H54 (cell line): ENCODE results near the gene STKLD1.
"Not testable (repeated sequence)": the region's sequence is repeated elsewhere in the genome, so short reads cannot be mapped to it uniquely, and the experiment has no call there.

Source experiments
- DNase-seq: peaks from one replicate; pipeline ENCODE4 v3.0.0; 2011; ENCODE audit warnings: low spot score, mixed read lengths; ENCODE audit not compliant: insufficient read length
- FAIRE-seq: peaks from 3 replicates; lab custom pipeline; 2011; peaks lifted over from hg19 to GRCh38; lab: Jason Lieb, UNC
- POLR2A ChIP-seq: IDR thresholded peaks from 2 replicates; pipeline ENCODE4 v1.6.1; 2011; ENCODE audit warnings: low read depth, mild to moderate bottlenecking, low read length

Gene STKLD1

DNA sequence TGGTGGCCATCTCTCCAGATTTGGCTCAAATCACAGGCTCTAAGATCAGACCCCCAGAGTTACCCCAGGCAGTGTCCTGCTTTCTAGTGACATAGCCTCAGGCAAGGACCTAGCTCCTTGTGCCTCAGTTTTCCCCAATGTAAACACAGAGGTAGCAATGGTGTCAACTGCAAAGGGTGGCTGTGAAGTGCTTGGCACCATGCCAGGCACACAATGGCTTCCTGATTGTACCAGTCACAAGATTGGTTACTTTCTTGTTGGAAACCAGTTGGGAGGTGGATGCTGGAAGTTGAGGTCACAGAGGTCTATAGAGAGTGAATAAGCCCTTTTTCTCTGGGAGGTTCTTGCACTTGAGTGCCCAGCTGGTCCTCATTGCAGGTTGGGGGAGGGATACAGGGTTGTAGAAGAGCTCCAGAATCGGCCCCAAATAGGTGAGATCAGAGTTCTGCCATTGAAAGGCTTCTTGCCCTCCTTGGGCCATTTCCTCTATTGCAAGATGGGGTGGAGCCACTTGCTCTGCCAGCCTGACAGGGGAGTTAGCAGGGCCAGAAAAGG, 2.3 kb downstream of the STKLD1 start:
- FAIRE-seq (no peak), DNase-seq (no peak)
- no peak for TF ChIP-seq POLR2A

DNA sequence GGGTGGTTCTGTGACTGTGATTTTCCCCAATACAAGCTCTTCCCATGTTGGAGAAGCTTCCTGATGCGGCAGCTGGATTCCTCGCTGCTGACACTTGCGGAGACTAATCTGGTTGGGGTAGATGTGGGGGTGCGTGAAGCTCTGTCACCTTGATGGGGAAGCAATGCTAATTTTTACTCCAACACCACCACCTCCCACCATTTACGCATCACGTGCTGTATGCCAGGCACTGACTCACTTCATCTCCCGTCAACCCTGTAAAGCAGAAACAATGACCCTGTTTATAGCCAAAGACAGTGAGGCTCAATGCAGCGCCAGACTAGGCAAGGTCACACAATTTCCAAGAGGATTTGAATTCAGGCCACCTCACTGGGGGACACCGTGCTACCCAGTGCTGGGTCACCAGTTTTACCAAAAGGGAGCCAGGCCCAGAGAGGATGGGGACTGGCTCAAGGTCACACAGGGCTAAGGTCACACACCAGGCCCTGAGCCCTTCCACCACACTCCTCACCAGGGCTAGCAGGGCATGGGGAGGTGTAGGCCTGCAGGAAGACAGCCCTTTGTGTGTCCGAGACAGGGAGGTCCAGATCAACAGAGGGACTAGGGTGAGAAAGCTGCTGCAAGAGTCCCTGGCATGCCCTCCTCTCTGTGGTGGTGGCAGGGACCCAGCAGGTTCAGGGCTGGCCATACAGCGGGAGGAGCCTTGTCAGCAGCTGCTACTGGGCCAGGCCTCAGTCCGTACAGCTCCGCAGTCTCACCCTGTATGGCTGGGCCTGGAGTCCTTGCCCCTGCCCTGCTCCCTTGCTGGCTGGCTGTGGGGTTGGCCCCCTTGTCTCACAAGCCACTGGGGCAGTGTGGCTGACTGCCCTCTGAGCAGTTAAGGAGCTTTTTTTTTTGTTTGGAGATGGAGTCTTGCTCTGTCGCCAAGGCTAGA, 3.3 kb downstream of the STKLD1 start:
- TF ChIP-seq POLR2A, result no peak
- no peak for FAIRE-seq
- no peak for DNase-seq

DNA sequence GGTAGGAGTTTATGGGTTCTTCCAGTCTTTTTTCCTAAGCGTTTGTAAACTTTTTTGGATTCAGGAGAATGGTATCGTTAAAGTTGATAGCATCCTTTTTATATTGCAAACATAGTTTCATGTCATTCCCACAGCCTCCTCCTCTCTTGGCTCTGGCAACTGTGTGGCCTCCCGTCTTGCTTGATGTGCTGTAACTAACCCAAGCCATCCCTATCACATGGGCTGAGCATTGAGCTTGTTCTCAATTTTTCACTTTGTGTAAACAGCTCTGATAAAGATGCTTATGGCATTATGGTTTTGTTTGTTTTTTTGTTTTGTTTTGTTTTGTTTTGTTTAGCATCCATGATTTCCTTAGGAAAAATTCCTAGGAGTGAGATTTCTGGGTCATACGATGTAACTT, 4.6 kb downstream of the STKLD1 start:
- no peak for DNase-seq
- FAIRE-seq, result no peak
- no peak for TF ChIP-seq POLR2A

DNA sequence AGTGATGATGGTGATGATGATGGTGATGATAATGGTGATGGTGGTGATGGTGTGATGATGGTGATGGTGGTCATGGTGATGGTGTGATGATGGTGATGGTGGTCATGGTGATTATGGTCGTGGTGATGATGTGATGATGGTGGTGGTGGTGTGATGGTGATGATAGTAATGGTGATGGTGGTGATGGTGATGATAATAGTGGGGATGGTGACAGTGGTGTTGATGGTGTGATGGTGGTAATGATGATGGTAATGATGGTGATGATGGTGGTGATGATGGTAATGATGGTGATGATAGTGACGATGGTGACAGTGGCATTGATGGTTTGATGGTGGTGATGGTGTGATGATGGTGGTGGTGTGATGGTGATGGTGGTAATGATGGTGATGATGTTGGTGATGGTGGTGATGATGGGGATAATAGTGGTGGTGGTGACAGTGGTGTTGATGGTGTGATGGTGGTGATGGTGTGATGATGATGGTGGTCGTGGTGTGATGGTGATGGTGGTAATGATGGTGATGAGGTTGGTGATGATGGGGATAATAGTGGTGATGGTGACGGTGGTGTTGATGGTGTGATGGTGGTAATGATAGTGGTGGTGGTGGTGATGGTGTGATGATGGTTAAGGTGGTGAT, 6.5 kb downstream of the STKLD1 start:
- DNase-seq, result no peak
- no peak for TF ChIP-seq POLR2A

DNA sequence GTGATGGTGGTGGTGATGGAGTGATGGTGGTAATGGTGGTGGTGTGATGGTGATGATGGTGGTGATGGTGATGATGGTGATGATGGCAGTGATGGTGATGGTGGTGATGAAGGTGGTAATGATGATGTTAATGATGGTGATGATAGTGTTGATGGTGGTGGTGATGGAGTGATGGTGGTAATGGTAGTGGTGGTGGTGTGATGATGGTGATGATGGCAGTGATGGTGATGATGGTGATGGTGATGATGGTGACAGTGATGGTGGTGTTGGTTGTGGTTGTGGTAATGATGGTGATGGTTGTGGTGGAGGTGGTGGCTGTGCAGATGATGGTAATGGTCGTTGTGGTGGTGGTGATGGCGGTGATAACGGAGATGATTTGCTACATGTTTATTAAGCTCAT, 7.3 kb downstream of the STKLD1 start:
- no peak for DNase-seq
- no peak for TF ChIP-seq POLR2A
- FAIRE-seq, result no peak

More for the DNA sequence above, 6.5 kb downstream of the STKLD1 start:
- FAIRE-seq, result no peak

DNA sequence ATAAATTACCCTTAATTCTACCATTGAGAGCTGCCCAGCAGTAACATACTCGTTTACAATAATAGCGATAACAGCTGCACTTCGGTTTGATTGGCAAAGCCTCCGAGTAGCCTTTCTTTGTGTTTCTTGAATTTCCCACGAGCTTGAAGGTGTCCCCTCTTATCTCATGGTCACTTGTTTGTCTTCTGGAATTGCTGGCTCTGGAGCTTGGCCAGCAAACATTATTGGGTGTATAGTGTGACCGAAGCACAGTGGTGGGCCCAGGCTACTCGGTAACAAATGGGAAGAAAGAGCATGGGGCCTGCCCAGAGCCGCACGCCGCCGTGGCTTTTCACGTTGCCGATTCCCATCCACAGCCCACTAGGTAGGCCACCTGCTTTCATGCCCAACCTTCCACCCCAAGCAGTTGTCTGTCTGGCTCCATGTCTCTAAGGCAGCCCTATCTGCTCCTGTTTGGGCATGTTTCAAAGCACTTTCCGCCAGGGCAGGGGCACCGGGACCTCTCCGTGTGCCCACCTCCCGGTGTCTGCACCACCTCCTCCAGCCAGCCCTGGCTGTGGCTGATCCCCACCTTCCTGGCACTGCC, 8.7 kb downstream of the STKLD1 start:
- FAIRE-seq (no peak), DNase-seq (no peak)
- no peak for TF ChIP-seq POLR2A

DNA sequence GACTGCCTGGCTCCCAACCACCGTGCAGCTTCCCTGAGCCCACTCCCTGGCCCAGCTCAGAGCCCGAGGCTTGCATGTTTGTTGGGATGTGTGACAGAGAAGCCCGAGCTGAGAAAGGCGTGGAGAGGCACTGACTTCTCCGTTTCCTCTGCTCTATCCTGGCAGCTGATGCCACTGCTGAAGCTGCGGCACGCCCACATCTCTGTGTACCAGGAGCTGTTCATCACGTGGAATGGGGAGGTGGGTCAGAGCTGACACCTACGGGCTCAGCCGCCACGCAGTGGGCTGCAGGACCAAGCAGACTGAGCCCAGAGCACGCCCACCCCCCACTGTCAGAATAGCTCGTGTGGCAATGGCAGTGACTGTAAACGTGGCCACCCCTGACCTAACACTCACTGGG, 9.3 kb downstream of the STKLD1 start:
- no peak for DNase-seq
- no peak for TF ChIP-seq POLR2A
- no peak for FAIRE-seq

DNA sequence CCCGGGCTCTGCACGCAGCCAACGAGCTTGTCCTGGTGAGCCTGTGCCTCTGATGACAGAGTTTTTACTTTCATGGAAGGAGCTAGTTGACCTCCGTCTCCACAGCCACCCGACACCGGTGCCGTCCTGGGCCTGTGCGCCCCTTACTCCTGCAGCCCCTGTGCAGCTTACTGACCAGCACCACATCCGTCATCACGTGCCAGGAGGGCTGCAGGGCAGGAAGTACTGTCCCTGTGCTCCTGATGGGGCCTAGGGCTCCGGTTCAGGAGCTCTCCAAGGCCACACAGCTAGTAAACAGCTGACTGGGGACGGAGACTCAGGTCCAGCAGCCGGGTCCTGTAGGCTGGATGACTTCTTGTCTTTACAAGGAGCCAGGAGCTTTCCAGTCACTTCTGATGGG, 10.2 kb downstream of the STKLD1 start:
- DNase-seq (no peak), FAIRE-seq (no peak)
- no peak for TF ChIP-seq POLR2A

DNA sequence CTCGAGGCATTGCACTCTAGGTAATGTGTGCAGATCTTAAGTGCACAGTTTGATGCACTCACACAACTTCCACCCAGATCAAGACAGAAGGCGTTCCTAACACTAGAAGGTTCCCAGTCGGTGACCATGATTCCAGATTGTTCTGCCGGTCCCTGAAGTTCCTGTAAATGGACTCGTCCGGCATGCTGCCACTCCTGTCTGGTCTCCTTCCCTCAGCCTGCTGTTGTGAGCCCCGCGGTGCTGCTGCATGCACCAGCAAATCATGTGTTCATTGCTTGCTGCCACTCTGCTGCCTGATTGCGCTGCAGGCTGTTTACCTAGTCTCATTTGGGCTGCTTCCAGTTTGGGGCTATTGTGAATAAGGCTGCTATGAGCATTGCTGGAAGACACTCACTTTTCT, 11.5 kb downstream of the STKLD1 start:
- no peak for TF ChIP-seq POLR2A
- DNase-seq, result no peak
- FAIRE-seq, result no peak

DNA sequence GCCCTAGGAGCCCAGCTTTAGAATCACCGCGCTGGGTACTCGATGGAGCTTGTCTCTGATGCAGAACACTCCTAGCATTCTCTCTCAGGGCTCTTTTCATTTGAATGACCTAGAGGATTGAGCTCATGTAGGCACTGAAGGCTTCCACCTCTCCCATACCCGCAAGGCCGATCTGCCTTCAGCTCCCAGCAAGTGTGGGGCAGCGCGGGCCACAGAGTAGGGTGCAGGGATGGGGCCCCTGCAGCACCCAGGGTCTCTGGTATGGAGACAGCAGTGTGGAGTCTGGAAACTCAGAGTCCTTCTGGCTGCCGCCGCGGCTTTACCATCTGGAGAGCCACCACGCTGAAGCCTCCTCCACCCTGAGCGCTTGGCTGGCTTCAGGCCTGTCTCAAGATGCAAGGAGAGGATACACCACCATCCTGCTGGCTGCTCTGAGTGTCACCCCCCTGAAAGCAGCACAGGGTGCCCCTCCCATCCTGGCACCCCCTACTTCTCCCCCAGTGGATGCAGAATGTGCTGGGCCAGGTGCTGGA, 12.9 kb downstream of the STKLD1 start:
- TF ChIP-seq POLR2A, result no peak
- FAIRE-seq (no peak), DNase-seq (no peak)

DNA sequence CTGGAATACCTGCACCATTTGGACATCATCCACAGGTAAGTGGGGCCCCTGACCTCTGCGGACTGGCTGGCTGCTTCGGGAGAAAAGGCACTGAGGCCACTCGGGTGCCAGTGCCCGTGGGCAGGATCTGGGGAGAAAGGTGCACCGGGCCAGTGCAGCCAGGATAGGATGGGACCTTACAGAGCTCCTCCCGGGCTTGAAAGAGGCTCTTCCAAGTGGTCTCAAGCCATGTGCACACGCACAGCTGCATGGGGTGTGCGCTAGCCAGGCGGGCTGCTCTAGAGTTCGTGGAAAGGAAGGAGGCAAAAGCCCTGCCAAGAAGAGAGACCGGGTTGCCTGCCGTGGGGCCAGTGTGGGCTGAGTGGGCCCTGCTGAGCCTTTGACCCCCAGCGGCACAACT, 13.4 kb downstream of the STKLD1 start:
- DNase-seq (no peak), FAIRE-seq (no peak)
- no peak for TF ChIP-seq POLR2A

DNA sequence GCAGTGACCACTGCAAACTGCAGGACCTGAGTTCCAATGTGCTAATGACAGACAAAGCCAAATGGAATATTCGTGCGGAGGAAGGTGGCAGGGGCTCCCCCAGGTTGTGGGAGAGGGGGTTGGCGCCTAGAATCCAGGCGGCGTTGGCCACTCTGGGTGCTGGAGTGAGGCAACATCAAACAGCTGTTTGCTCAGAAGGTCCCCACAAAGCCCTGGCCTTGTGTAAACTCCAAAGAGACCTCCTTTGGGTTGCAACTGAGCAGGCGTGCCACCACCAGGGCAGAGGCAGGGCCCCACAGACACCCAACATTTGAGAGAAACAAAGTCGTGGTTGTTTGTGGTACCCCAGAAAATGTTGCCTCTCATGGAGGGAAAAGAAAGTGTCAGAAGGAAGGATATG, 14.5 kb downstream of the STKLD1 start:
- TF ChIP-seq POLR2A, result no peak
- FAIRE-seq (no peak), DNase-seq (no peak)

DNA sequence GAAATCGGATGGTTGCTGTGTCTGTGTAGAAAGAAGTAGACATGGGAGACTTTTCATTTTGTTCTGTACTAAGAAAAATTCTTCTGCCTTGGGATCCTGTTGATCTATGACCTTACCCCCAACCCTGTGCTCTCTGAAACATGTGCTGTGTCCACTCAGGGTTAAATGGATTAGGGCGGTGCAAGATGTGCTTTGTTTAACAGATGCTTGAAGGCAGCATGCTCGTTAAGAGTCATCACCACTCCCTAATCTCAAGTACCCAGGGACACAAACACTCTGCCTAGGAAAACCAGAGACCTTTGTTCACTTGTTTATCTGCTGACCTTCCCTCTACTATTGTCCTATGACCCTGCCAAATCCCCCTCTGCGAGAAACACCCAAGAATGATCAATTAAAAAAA, 15.3 kb downstream of the STKLD1 start:
- DNase-seq, FAIRE-seq: not testable (repeated sequence)

DNA sequence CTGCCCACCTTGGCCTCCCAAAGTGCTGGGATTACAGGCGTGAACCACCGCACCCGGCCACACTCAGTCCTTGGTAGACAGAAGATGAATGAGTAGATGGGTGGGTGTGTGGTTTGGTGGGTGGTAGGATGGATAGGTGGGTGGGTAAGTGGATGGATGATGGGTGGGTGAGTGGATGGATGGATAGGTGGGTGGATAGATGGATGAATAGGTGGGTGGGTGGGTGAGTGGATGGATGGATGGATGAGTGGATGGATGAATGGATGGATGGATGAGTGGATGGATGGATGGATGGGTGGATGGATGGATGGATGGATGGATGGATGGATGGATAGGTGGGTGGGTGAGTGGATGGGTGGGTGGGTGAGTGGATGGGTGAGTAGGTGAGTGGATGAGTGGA, 16.1 kb downstream of the STKLD1 start:
- not testable (repeated sequence) for FAIRE-seq, DNase-seq
